PC-3 (cell line): ENCODE results near the gene PNO1.

Experiments used
- CTCF ChIP-seq: fragments of 300-600 bp; sonication (generic); conservative IDR thresholded peaks from 2 replicates; pipeline ENCODE4 v1.5.1; 2017; ENCODE audit warnings: antibody characterized with exemption, low read depth, mild to moderate bottlenecking, low read length
- EZH2 ChIP-seq: fragments of 300-600 bp; sonication (generic); IDR thresholded peaks from one replicate; pipeline ENCODE4 v1.6.1; 2017; ENCODE audit warnings: antibody characterized with exemption, mild to moderate bottlenecking, low read length; ENCODE audit not compliant: unreplicated experiment

GRCh38 chr2:68135448-68136320 lies 22.0 kb upstream of the PNO1 start:
- no peak for TF ChIP-seq CTCF
- TF ChIP-seq EZH2, result no peak
